GM12891 (cell line): ENCODE data around the gene LRIG1.

Source experiments
- DNase-seq: peaks from one replicate; pipeline ENCODE4 v3.0.0; 2011; ENCODE audit warnings: low spot score; ENCODE audit not compliant: insufficient read length
- FAIRE-seq: peaks from 2 replicates; lab custom pipeline; 2011; peaks lifted over from hg19 to GRCh38; lab: Jason Lieb, UNC
- PAX5 ChIP-seq: IDR thresholded peaks from 2 replicates; pipeline ENCODE4 v1.6.1; 2011; ENCODE audit warnings: low read length, moderate library complexity, mild to moderate bottlenecking; ENCODE audit not compliant: insufficient read depth, severe bottlenecking
- POLR2A ChIP-seq: IDR thresholded peaks from 2 replicates; pipeline ENCODE4 v1.6.1; 2011; ENCODE audit warnings: low read depth, low read length, control low read depth
- POLR2AphosphoS5 ChIP-seq: IDR thresholded peaks from 2 replicates; pipeline ENCODE4 v1.6.1; 2011; ENCODE audit warnings: low read depth, low read length, control low read depth
- POU2F2 ChIP-seq: IDR thresholded peaks from 2 replicates; pipeline ENCODE4 v1.6.1; 2011; ENCODE audit warnings: low read depth, mild to moderate bottlenecking, control low read depth, low read length, moderate library complexity
- SPI1 ChIP-seq: IDR thresholded peaks from 2 replicates; pipeline ENCODE4 v1.6.1; 2011; ENCODE audit warnings: low read depth, low read length, control low read depth
- TAF1 ChIP-seq: IDR thresholded peaks from 2 replicates; pipeline ENCODE4 v1.6.1; 2011; ENCODE audit warnings: low read depth, low read length, control low read depth

The LRIG1 gene

DNA sequence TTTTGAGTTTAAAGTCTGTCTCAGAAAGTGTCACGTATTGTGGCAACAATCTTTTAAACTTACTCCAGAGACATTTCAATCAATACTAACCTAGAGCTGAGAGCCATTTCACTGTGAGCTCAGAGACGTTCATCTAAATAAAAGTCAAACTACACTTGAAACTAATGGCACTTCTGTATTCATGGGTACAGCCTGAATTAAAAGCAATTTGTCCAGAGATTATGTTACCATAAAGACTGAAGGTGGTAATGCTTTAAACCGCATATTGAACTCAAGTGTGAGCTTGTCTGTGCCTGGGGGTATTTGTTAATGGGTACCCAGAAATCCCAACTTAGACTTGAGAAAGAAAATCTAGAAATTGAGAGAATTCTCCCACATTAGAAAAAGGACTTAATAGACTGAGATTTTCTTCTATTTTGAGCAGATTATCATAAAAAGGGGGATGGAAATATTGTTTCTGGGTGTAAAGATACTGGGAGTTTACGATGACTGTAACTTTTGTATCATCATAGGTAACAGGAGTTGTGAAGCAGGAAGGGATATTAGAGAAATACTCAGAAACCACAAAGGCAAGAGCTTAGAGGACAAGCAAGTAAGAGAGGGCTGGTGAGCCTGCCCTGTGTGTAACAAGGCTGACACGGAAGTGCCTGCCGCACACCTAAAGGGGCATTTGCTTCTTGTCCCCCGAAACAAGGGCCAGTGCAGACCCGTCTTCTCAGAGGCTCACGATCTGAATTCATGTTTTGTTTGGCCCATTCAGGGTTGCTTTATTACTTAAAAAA is 36.9 kb downstream of the LRIG1 start:
- FAIRE-seq, result no peak
- TF ChIP-seq POLR2A, result no peak
- TF ChIP-seq SPI1, result no peak
- no peak for TF ChIP-seq PAX5
- no peak for TF ChIP-seq POLR2AphosphoS5
- TF ChIP-seq TAF1, result no peak
- TF ChIP-seq POU2F2, result no peak
- no peak for DNase-seq

DNA sequence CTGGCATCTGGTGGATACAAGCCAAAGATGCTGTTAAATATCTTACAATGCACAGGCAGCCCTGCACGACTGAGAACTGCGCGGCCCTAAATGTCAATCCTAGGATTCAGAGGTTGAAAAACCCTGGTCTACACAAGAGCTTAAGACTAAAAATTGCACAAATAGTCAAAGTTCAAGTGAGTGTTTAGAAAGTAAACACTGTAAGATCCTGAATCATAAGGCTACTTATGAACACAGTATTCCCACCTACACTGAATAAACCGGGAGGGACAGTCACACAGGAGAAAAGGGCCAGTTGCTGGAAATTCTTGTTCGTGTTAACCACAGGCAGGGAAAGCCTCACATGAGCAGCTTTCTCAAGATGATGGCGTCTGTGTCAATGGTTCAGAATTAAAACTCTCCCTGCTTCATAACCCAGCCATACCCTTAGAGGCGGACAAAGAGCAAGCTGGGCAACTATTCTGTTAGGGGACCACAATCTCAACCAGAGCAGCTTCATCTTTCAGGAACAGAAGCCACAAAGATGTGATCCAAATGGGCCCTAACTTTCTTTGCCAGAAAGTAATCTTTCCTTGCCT is 37.7 kb downstream of the LRIG1 start:
- no peak for DNase-seq
- no peak for FAIRE-seq
- TF ChIP-seq PAX5 (no peak), SPI1 (no peak), POLR2A (no peak), POLR2AphosphoS5 (no peak), POU2F2 (no peak), TAF1 (no peak)

DNA sequence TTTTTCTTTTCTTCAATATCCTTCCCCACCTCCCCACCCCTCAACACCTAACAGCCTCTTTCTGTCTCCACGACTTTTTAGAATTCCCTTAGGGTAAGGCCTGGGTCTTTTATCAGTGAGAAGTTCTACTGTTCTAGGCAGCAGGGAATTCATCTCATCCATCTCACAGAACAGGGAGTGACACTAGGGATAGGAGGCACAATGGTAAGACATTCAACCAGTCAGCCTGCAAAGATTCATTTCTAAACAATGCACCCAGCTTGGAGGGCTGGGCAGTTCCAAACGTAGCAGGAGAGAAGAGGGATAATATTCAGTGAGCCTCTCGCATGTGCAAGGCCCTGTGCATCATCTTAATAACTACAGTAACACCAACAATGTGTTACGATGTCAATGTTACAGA is 43.6 kb downstream of the LRIG1 start:
- FAIRE-seq, result no peak
- TF ChIP-seq PAX5 (no peak), POLR2A (no peak), TAF1 (no peak), POLR2AphosphoS5 (no peak), POU2F2 (no peak), SPI1 (no peak)
- DNase-seq, result no peak

DNA sequence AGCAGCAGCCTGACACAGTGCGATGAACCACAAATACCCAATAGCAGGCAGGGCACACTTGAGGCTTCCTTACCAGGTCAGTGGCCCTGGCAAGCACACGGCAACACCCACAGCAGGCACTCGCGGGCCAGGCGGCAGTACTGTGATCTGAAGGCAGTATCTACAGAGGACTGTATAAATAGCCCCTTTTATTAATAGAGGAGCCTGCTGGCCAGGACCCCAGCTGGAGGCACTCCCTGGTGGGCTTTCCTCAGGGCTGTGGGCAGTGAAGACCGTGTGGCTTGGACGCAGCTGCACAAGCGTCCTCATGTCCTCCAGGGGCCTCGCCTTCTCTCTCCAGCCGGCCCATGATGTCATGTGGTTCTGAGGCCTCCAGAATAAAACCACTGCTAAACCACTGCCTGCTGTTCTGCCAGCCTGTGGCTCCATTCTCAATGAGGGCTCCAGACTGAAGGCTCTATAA is 44.1 kb downstream of the LRIG1 start:
- TF ChIP-seq PAX5, result no peak
- TF ChIP-seq TAF1, result no peak
- TF ChIP-seq POLR2AphosphoS5, result no peak
- TF ChIP-seq SPI1, result no peak
- TF ChIP-seq POLR2A, result no peak
- TF ChIP-seq POU2F2, result no peak
- DNase-seq, result no peak
- FAIRE-seq, result no peak

DNA sequence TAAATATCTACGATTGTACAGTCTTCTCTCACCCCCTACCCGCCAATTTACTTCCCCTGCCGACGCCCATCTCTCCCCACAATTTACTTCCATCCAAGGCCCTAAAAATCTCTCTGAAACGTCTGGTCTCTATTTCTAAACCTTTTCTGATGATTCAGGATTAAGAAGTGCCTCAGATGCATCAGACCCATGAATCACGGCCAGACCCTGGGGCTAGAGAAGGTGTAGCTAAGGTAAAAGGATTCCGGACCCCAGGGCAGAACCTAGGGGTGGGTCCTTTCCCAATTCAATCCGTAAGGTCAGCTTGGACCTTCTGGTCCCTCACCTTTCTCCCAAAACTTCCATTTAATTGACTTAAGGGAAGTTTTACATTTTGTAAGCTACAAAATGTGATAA is 46.4 kb downstream of the LRIG1 start:
- no peak for TF ChIP-seq POU2F2
- DNase-seq, result no peak
- no peak for FAIRE-seq

DNA sequence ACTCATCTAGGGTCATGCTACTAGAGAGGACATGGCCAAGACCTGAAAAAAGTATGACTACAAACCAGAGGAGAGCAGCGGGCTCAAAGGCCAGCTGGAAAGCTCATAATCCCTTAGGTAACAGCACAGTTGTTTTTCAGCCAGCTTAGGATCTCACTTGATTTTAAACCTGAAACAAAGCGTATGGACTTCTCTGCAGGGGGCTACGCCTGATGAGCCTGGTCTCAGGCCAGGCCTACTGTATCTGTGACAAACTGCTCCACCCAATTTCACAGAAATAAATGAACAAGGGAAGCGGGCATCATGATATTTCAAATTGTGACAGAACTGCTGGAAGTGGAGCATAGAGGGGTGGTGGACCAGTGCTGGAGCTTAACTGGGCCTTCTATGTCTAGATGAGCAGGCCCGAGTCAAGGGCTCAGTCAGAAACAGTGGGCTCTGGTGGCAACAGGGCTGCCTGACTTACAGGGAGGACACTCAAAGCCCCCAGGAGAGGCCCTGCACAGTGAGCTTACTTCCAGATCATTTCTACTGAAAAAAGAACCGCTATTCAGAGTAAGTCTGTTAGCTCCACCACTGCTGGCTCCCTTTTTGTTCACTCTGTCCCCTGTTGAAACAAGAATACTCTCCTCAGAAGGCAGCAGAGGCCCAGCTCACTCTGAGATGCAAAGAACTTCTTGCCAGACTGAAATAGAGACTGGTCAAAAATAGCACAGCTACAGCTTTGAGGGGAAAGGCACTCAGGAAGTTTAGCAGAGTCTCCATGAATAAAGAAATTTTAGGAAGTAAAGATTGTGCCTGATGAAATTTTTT is 47.0 kb downstream of the LRIG1 start:
- no peak for FAIRE-seq
- TF ChIP-seq POLR2A, result no peak
- TF ChIP-seq TAF1, result no peak
- TF ChIP-seq POU2F2, result no peak
- no peak for TF ChIP-seq PAX5
- no peak for TF ChIP-seq SPI1
- no peak for TF ChIP-seq POLR2AphosphoS5
- DNase-seq, result no peak

DNA sequence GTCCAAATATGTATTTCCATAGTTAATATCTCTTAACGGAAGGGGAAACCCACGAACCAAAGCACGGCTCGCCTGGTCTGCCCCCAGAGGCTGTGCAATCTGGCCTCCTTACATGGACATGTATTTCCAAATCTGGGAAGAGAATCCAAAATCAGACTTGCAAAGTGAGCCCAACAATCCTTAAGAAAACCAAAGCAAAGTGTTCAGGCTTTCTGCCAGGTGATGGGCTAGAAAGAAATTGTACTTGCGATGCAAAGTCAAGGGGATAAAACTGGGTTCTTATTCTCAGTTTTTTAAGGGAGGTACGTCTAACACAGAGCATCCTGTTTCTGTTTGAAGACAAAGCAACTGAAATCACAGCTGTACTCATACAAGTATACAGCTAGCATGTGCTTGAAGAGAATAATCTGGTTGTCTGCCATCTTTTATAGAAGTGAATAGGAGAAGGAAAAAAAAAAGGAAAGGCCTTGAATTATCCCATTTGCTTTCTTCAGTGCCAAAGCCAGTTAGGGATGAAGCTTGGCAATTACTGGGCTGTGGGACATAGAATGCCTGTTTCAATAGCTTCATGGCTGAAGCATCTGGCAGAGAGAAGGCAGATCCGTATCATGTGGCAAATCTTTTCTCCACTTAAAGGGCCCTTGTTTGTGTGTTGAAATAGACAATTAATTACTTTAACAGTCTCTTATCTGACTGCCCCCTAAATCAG is 48.4 kb downstream of the LRIG1 start:
- DNase-seq (no peak), FAIRE-seq (no peak)
- TF ChIP-seq POLR2A (no peak), PAX5 (no peak), POU2F2 (no peak), TAF1 (no peak), SPI1 (no peak), POLR2AphosphoS5 (no peak)

DNA sequence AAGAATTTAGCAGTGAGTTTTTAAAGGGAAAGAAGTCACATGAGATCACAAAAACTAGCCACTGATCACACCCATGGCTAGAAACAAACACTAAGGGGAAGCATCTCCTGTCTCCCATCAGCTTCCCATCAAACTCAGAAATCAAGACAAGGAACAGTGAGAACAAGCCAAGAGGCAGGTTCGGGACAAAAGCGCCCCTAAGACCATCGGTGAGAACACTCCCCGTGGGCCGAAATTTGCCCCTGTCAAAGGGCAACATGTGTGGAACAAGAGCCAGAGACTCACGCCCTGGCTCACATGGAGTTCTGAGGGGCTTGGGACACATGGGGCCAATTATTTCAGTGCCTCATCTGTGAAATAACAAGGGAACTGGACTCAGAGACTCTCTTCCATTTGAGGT is 49.1 kb downstream of the LRIG1 start:
- FAIRE-seq (no peak), DNase-seq (no peak)
- TF ChIP-seq TAF1 (no peak), PAX5 (no peak), POLR2A (no peak), POU2F2 (no peak), POLR2AphosphoS5 (no peak), SPI1 (no peak)

DNA sequence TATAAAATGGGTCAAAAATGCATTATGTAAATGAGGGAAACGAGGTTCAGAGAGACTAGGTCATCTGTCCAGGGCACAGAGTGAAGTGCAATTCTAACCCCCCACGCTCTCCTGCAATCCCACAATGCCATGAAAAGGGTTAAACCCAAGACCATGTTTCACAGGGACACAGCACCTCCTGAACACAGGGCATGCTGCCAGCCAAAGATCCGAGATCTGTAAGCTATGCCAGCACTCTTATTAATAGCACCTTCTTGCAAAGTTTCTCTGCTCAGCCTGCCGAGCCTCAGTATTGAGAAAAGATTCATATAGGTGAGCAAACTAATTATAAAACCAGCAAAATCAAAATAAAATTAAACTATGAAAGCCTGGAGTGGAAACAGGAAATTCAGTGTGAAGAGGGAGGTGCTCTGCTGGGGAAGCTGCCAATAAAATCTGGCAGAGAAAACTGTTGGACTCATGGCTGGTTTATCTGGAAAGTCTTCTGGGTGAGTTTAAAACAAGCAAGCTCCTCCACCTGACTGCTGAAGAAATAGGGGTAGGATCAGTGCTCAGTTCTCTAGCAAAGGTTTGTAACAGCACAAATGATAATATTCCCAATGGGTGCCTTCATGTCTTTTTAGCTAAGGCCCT is 50.3 kb downstream of the LRIG1 start:
- FAIRE-seq (no peak), DNase-seq (no peak)
- TF ChIP-seq TAF1 (no peak), POLR2AphosphoS5 (no peak), POLR2A (no peak)
